Activated T-cell treated with anti-CD3 and anti-CD28 coated beads for 1 hour (primary cell): ENCODE results near the gene NUP214.
"Not testable (repeated sequence)": the region's sequence is repeated elsewhere in the genome, so short reads cannot be mapped to it uniquely, and the experiment has no call there.

Experiments used
- DNase-seq: peaks from one replicate; pipeline ENCODE4 v3.0.0-alpha.2; 2020; ENCODE audit warnings: low read depth

The NUP214 gene

GRCh38 chr9:131160416-131161112 lies 35.2 kb downstream of the NUP214 start:
- no peak for DNase-seq

- no peak for DNase-seq
Observed at GRCh38 chr9:131161585-131161984, 36.2 kb downstream of the NUP214 start.

GRCh38 chr9:131162886-131163285 lies 37.5 kb downstream of the NUP214 start:
- DNase-seq, result no peak

GRCh38 chr9:131165523-131165922 lies 40.1 kb downstream of the NUP214 start:
- DNase-seq, result no peak

GRCh38 chr9:131167146-131167692 lies 41.8 kb downstream of the NUP214 start:
- no peak for DNase-seq

GRCh38 chr9:131167936-131168335 lies 42.5 kb downstream of the NUP214 start:
- no peak for DNase-seq

- no peak for DNase-seq
Observed at GRCh38 chr9:131169563-131170240, 44.3 kb downstream of the NUP214 start.

GRCh38 chr9:131173995-131174394 lies 48.6 kb downstream of the NUP214 start:
- no peak for DNase-seq

- no peak for DNase-seq
Observed at GRCh38 chr9:131174681-131175239, 49.4 kb downstream of the NUP214 start.

- no peak for DNase-seq
Observed at GRCh38 chr9:131177898-131178297, 52.5 kb downstream of the NUP214 start.

GRCh38 chr9:131178382-131178781 lies 53.0 kb downstream of the NUP214 start:
- peak; percentile 66 for DNase-seq

- no peak for DNase-seq
Observed at GRCh38 chr9:131178926-131179325, 53.5 kb downstream of the NUP214 start.

GRCh38 chr9:131179561-131180219 lies 54.3 kb downstream of the NUP214 start:
- no peak for DNase-seq

- no peak for DNase-seq
Observed at GRCh38 chr9:131180454-131180853, 55.1 kb downstream of the NUP214 start.

- DNase-seq, result no peak
Observed at GRCh38 chr9:131181091-131181681, 55.8 kb downstream of the NUP214 start.

- no peak for DNase-seq
Observed at GRCh38 chr9:131185924-131186323, 60.5 kb downstream of the NUP214 start.

GRCh38 chr9:131186622-131187021 lies 61.2 kb downstream of the NUP214 start:
- no peak for DNase-seq

GRCh38 chr9:131187957-131188356 lies 62.6 kb downstream of the NUP214 start:
- no peak for DNase-seq

GRCh38 chr9:131188976-131189375 lies 63.6 kb downstream of the NUP214 start:
- no peak for DNase-seq

GRCh38 chr9:131190191-131190590 lies 64.8 kb downstream of the NUP214 start:
- DNase-seq, result no peak

GRCh38 chr9:131191032-131191431 lies 65.6 kb downstream of the NUP214 start:
- not testable (repeated sequence) for DNase-seq

- DNase-seq, result no peak
Observed at GRCh38 chr9:131191857-131192256, 66.5 kb downstream of the NUP214 start.
